GM12875 (cell line): Measurements from ENCODE around the gene FTSJ3.

Experiments used
- H3K4me3 ChIP-seq: one replicate; pipeline ENCODE4 v1.5.1; 2011; ENCODE audit warnings: low read depth, low read length, control low read depth
- TF ChIP-seq, protein P1 (sequence below): IDR thresholded peaks from 2 replicates; pipeline ENCODE4 v1.5.1; 2011; ENCODE audit warnings: low read depth, mild to moderate bottlenecking, control low read depth, inconsistent platforms, low read length, moderate library complexity, borderline replicate concordance; ENCODE audit not compliant: insufficient read depth

The FTSJ3 gene

DNA sequence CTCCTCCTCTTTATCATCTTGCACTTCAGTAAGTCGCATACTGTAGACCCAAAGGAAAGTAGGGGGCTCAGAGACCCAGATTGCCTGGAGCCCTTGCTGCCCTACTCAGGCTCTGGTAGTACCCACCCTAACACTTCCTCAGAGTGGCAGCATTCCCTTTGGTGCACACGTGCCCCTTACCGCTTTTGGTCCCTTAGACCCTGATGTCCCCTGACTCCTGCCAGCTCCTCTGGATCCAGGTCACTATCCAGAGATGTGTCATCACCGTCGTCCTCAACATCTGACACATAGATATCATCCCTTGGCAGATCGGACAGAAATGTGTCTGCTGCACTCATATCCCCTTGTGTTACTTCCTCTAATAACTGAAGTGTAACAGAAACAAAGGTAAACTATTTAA, 5.7 kb downstream of the FTSJ3 start:
- TF ChIP-seq, protein P1, sequence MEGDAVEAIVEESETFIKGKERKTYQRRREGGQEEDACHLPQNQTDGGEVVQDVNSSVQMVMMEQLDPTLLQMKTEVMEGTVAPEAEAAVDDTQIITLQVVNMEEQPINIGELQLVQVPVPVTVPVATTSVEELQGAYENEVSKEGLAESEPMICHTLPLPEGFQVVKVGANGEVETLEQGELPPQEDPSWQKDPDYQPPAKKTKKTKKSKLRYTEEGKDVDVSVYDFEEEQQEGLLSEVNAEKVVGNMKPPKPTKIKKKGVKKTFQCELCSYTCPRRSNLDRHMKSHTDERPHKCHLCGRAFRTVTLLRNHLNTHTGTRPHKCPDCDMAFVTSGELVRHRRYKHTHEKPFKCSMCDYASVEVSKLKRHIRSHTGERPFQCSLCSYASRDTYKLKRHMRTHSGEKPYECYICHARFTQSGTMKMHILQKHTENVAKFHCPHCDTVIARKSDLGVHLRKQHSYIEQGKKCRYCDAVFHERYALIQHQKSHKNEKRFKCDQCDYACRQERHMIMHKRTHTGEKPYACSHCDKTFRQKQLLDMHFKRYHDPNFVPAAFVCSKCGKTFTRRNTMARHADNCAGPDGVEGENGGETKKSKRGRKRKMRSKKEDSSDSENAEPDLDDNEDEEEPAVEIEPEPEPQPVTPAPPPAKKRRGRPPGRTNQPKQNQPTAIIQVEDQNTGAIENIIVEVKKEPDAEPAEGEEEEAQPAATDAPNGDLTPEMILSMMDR: no peak

DNA sequence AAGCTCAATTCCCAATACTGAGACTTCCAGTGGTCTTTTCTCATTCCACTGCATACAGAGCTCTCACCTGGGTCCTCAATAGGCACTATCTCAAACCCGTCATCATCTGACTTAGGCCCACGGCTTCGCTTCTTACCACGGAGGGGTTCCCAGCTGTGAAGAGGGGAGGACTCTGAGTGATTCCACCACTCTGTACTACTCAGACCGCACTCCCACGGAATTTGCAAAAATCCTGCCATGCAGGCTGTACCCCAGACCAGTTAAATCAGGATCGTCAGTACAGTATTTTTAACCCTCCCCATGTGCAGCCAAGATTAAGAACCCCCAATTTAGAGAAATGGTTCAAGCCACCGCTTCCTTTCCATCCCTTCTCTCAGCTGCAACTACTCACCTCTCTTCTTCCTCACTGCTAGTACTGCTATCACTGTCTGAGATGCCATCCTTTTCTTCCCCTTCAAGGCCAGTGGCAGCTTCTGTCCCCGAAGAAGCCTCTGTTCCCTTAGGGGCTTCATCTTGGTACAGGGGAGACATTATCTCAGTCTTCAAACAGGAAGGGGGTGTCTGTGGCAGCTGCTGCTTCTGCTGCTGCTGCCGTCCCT, 6.4 kb downstream of the FTSJ3 start:
- H3K4me3 ChIP-seq: no peak overlapping the region
- TF ChIP-seq, protein P1: no peak

More for the DNA sequence above, 5.7 kb downstream of the FTSJ3 start:
- H3K4me3 ChIP-seq: no peak overlapping the region

DNA sequence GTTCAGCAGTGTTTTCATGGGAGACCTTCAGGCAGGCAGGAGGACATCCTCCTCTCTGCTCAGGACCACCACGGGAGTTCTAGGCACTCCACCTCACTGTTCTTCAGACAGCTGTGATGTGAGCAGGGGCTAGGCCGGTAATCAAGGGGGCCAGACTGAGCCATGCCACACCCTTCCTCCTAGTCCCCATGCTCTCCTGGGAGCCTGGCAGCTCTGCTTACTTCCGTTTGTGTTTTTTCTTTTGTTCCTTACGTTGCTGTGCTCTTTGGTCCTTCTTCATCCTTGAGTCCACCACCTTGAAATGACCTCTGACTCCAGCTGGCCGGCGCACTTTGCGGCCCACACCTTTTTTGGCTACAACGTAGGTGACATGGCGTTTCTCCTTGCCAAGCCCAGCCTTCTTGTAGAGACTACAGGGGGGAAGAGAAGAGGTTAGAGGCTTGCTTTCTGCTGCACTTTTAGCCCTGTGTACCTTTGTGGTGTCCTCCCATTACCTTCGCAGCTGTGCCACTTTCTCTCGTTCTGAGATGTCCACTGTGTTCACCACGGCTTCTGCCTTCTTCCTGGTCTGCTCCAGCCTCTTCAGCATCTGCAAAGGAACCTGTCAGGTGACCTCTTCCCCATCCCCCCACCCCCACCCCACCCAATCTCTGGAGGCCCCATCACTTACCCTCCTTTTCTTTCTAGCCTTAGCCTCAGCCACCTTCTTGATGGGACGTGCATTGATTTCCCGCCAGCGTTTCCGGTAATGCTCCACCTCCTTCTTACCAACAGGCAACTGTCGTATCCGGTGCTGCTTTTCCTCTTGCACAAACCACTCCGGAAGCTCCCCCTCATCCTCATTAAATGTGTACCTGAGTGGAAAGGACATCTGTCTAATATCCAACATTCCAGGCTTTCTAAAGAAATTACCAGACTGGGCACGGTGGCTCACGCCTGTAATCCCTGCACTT, 7.6 kb downstream of the FTSJ3 start:
- TF ChIP-seq, protein P1: no peak
- no peak overlapping the region for H3K4me3 ChIP-seq

DNA sequence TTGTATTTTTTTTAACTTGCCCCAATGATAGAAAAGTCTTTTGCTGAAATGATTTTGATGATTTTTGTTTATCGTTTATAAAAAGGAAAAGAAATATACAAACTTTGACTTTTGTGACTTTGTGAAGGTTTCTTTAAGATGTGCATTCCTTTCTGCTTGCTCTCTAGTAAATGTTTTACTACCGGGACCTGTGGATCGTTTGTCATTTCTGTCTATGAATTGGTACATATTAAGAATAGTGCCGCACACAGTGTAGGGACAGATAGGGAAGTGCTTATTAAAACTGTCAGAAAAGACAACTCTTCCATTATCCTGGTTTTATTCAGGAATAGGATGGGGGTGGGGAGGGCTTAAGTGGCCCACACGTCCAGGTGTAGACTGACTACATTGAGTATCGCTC, 8.3 kb downstream of the FTSJ3 start:
- H3K4me3 ChIP-seq: no peak overlapping the region
- TF ChIP-seq, protein P1: no peak

DNA sequence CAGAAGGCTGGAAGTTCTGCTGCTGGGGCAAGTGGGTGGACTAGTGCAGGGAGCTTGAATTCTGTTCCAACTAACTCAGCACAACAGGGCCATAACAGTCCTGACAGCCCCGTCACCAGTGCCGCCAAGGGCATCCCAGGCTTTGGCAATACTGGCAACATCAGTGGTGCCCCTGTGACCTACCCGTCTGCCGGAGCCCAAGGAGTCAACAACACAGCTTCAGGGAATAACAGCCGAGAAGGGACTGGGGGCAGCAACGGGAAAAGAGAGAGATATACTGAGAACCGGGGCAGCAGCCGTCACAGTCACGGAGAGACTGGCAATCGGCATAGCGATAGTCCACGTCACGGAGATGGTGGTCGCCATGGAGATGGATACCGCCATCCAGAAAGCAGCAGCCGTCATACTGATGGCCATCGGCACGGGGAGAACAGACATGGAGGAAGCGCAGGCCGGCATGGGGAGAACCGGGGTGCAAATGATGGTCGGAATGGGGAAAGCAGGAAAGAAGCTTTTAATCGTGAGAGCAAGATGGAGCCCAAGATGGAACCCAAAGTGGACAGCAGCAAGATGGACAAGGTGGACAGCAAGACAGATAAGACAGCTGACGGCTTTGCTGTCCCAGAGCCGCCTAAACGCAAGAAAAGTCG, 9.6 kb downstream of the FTSJ3 start:
- TF ChIP-seq, protein P1: no peak
- H3K4me3 ChIP-seq: no peak overlapping the region

DNA sequence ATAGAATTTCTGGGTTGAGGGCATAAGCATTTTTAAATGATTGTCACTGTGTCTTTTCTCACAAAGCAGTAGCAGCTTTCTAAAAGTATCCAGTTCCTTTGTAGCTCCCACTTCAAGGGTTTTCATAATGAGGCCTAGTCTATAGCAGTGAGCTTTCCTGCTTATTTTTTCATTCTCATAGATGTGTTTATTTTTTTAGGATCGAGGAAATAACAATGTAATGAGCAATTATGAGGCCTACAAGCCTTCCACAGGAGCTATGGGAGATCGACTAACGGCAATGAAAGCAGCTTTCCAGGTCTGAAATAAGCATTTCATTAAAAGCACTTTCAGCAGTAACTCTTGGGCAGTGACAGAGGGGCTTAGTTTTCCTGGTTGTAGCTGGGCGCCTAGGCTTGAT, 10.8 kb downstream of the FTSJ3 start:
- TF ChIP-seq, protein P1: no peak
- H3K4me3 ChIP-seq: no peak overlapping the region
